SK-N-SH treated with all-trans-retinoic acid at 6 μM for 48 hours (cell line): Measurements from ENCODE around the gene PHF21B.

Experiments
- ARNTL ChIP-seq: fragments of 450-650 bp; formaldehyde crosslinking; IDR thresholded peaks from 2 replicates; pipeline ENCODE4 v1.5.0; 2020; ENCODE audit warnings: low read depth, mild to moderate bottlenecking, moderate library complexity, borderline replicate concordance
- CSDC2 ChIP-seq: fragments of 250-450 bp; sonication (Bioruptor Pico); IDR thresholded peaks from 2 replicates; pipeline ENCODE4 v1.5.0; 2020; ENCODE audit warnings: mild to moderate bottlenecking, moderate library complexity
- PPARA ChIP-seq: fragments of 250-450 bp; sonication (Bioruptor Pico); IDR thresholded peaks from 2 replicates; pipeline ENCODE4 v1.5.0; 2020; ENCODE audit warnings: mild to moderate bottlenecking, borderline replicate concordance
- TOX ChIP-seq: fragments of 250-450 bp; sonication (Bioruptor Pico); IDR thresholded peaks from 2 replicates; pipeline ENCODE4 v1.8.0; 2021; ENCODE audit warnings: mild to moderate bottlenecking, moderate library complexity, borderline replicate concordance
- ZFP3 ChIP-seq: fragments of 250-450 bp; sonication (Bioruptor Pico); IDR thresholded peaks from 2 replicates; pipeline ENCODE4 v1.5.0; 2020; ENCODE audit warnings: mild to moderate bottlenecking, moderate library complexity
- ZNF70 ChIP-seq: fragments of 450-650 bp; formaldehyde crosslinking; IDR thresholded peaks from 2 replicates; pipeline ENCODE4 v1.5.0; 2020; ENCODE audit warnings: mild to moderate bottlenecking, moderate library complexity
- TF ChIP-seq, protein P1 (sequence below): fragments of 250-450 bp; sonication (Bioruptor Pico); IDR thresholded peaks from 2 replicates; pipeline ENCODE4 v1.5.1; 2020; ENCODE audit warnings: low read depth, mild to moderate bottlenecking, moderate library complexity
- TF ChIP-seq, protein P2 (sequence below): fragments of 250-450 bp; sonication (Bioruptor Pico); IDR thresholded peaks from 2 replicates; pipeline ENCODE4 v1.8.0; 2020; ENCODE audit warnings: mild to moderate bottlenecking, moderate library complexity, borderline replicate concordance
- TF ChIP-seq, protein P3 (sequence below): fragments of 250-450 bp; sonication (Bioruptor Pico); IDR thresholded peaks from 2 replicates; pipeline ENCODE4 v1.5.0; 2020; ENCODE audit warnings: mild to moderate bottlenecking, moderate library complexity

DNA sequence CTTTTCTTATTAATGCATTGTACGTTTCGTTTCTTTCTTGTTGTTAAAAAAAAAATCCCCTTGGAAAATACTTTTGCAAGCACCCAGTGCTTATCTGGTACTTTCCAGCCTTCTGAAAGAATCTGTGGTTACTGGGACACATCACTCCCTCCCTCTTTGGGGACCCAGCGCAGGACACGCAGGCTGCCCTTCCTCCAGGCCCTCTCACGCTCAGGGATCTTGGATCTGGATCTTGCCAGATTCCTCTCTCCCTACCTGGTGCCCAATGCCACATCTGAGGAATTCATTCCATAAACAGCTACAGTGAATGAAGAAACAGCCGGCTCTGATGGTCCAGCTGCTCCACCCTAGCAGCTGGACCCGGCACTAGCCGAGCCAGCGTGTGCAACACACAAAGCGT is 55.7 kb downstream of the PHF21B start:
- TF ChIP-seq, protein P1, sequence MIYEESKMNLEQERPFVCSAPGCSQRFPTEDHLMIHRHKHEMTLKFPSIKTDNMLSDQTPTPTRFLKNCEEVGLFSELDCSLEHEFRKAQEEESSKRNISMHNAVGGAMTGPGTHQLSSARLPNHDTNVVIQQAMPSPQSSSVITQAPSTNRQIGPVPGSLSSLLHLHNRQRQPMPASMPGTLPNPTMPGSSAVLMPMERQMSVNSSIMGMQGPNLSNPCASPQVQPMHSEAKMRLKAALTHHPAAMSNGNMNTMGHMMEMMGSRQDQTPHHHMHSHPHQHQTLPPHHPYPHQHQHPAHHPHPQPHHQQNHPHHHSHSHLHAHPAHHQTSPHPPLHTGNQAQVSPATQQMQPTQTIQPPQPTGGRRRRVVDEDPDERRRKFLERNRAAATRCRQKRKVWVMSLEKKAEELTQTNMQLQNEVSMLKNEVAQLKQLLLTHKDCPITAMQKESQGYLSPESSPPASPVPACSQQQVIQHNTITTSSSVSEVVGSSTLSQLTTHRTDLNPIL (CRISPR knock-in tag): no peak
- TF ChIP-seq, protein P2, sequence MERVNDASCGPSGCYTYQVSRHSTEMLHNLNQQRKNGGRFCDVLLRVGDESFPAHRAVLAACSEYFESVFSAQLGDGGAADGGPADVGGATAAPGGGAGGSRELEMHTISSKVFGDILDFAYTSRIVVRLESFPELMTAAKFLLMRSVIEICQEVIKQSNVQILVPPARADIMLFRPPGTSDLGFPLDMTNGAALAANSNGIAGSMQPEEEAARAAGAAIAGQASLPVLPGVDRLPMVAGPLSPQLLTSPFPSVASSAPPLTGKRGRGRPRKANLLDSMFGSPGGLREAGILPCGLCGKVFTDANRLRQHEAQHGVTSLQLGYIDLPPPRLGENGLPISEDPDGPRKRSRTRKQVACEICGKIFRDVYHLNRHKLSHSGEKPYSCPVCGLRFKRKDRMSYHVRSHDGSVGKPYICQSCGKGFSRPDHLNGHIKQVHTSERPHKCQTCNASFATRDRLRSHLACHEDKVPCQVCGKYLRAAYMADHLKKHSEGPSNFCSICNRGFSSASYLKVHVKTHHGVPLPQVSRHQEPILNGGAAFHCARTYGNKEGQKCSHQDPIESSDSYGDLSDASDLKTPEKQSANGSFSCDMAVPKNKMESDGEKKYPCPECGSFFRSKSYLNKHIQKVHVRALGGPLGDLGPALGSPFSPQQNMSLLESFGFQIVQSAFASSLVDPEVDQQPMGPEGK: no peak
- TF ChIP-seq CSDC2 (CRISPR knock-in tag) (no peak), TOX (CRISPR knock-in tag) (no peak), ARNTL (no peak), PPARA (CRISPR knock-in tag) (no peak), ZFP3 (CRISPR knock-in tag) (no peak), ZNF70 (no peak)
- TF ChIP-seq, protein P3, sequence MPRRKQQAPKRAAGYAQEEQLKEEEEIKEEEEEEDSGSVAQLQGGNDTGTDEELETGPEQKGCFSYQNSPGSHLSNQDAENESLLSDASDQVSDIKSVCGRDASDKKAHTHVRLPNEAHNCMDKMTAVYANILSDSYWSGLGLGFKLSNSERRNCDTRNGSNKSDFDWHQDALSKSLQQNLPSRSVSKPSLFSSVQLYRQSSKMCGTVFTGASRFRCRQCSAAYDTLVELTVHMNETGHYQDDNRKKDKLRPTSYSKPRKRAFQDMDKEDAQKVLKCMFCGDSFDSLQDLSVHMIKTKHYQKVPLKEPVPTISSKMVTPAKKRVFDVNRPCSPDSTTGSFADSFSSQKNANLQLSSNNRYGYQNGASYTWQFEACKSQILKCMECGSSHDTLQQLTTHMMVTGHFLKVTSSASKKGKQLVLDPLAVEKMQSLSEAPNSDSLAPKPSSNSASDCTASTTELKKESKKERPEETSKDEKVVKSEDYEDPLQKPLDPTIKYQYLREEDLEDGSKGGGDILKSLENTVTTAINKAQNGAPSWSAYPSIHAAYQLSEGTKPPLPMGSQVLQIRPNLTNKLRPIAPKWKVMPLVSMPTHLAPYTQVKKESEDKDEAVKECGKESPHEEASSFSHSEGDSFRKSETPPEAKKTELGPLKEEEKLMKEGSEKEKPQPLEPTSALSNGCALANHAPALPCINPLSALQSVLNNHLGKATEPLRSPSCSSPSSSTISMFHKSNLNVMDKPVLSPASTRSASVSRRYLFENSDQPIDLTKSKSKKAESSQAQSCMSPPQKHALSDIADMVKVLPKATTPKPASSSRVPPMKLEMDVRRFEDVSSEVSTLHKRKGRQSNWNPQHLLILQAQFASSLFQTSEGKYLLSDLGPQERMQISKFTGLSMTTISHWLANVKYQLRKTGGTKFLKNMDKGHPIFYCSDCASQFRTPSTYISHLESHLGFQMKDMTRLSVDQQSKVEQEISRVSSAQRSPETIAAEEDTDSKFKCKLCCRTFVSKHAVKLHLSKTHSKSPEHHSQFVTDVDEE (CRISPR knock-in tag): no peak
